Astrocyte (in vitro differentiated cells and primary cell): Measurements from ENCODE around the gene RANGAP1. TPM values are rescaled to one million over a fixed set of nuclear protein-coding genes. Genes with fewer than 3 reads are reported as not detected.

Experiments
- DNase-seq: peaks from one replicate; pipeline ENCODE4 v3.0.0-alpha.2; 2010; ENCODE audit warnings: low read depth
- FAIRE-seq: peaks from 2 replicates; lab custom pipeline; 2011; peaks lifted over from hg19 to GRCh38; lab: Jason Lieb, UNC
- H2AFZ ChIP-seq: 2 replicates; pipeline ENCODE4 v1.6.0; 2012; ENCODE audit warnings: low read depth, low read length, inconsistent platforms
- H3K27ac ChIP-seq: 2 replicates; pipeline ENCODE4 v1.5.1; 2011; ENCODE audit warnings: low read depth, low read length, inconsistent platforms
- H3K27me3 ChIP-seq: 2 replicates; pipeline ENCODE4 v1.6.0; 2011; ENCODE audit warnings: low read length, inconsistent platforms; ENCODE audit not compliant: insufficient read depth
- H3K36me3 ChIP-seq: 2 replicates; pipeline ENCODE4 v1.5.1; 2011; ENCODE audit warnings: low read length, inconsistent platforms; ENCODE audit not compliant: insufficient read depth
- H3K4me1 ChIP-seq: 2 replicates; pipeline ENCODE4 v1.5.1; 2011; ENCODE audit warnings: low read length, inconsistent platforms; ENCODE audit not compliant: insufficient read depth
- H3K4me2 ChIP-seq: 2 replicates; pipeline ENCODE4 v1.6.0; 2012; ENCODE audit warnings: low read length, inconsistent platforms
- H3K4me3 ChIP-seq: 2 replicates; pipeline ENCODE4 v1.5.1; 2011; ENCODE audit warnings: low read depth, mild to moderate bottlenecking, low read length, inconsistent platforms; ENCODE audit not compliant: insufficient read depth
- H3K79me2 ChIP-seq: 2 replicates; pipeline ENCODE4 v1.6.0; 2012; ENCODE audit warnings: mild to moderate bottlenecking, low read length, inconsistent platforms; ENCODE audit not compliant: insufficient read depth
- H3K9ac ChIP-seq: 2 replicates; pipeline ENCODE4 v1.6.0; 2012; ENCODE audit warnings: mild to moderate bottlenecking, low read length, inconsistent platforms
- H3K9me3 ChIP-seq: 2 replicates; pipeline ENCODE4 v1.5.1; 2012; ENCODE audit warnings: low read depth, mild to moderate bottlenecking, low read length, inconsistent platforms; ENCODE audit not compliant: insufficient read depth
- H4K20me1 ChIP-seq: 2 replicates; pipeline ENCODE4 v1.6.0; 2012; ENCODE audit warnings: low read length, inconsistent platforms; ENCODE audit not compliant: insufficient read depth
- H3K27ac Mint-ChIP-seq: one replicate; pipeline ENCODE4 v1.8.0; 2021; ENCODE audit warnings: mild to moderate bottlenecking, mixed read lengths; ENCODE audit not compliant: unreplicated experiment
- H3K27me3 Mint-ChIP-seq: one replicate; pipeline ENCODE4 v1.8.0; 2021; ENCODE audit warnings: low read depth, mixed read lengths; ENCODE audit not compliant: unreplicated experiment
- H3K36me3 Mint-ChIP-seq: one replicate; pipeline ENCODE4 v1.8.0; 2021; ENCODE audit warnings: low read depth, mixed read lengths; ENCODE audit not compliant: unreplicated experiment
- H3K4me1 Mint-ChIP-seq: one replicate; pipeline ENCODE4 v1.8.0; 2021; ENCODE audit warnings: low read depth, mixed read lengths; ENCODE audit not compliant: unreplicated experiment
- H3K4me3 Mint-ChIP-seq: one replicate; pipeline ENCODE4 v1.8.0; 2021; ENCODE audit warnings: mild to moderate bottlenecking, moderate library complexity, mixed read lengths; ENCODE audit not compliant: unreplicated experiment
- H3K9me3 Mint-ChIP-seq: one replicate; pipeline ENCODE4 v1.8.0; 2021; ENCODE audit warnings: mild to moderate bottlenecking, mixed read lengths; ENCODE audit not compliant: unreplicated experiment
- CTCF ChIP-seq: IDR thresholded peaks from 2 replicates; pipeline ENCODE4 v1.5.1; 2011; ENCODE audit warnings: low read depth, mild to moderate bottlenecking, inconsistent platforms, low read length, moderate library complexity; ENCODE audit not compliant: insufficient read depth
- EZH2 ChIP-seq: IDR thresholded peaks from 2 replicates; pipeline ENCODE4 v1.6.1; 2012; ENCODE audit warnings: mild to moderate bottlenecking, low read length, inconsistent platforms; ENCODE audit not compliant: insufficient read depth
- microRNA-seq: library from miRNA; unstranded; fragments of <30 nt; microRNA quantifications from one replicate; pipeline ENCODE4 v1.2.0, GENCODE V29; 2020
- total RNA-seq: library from RNA; stranded (reverse); gene quantifications from 2 replicates; pipeline ENCODE4 v1.2.1, GENCODE V29; 2021

RANGAP1 gene
- total RNA-seq, 1 donor from 2014 or later: 77.8 TPM

DNA sequence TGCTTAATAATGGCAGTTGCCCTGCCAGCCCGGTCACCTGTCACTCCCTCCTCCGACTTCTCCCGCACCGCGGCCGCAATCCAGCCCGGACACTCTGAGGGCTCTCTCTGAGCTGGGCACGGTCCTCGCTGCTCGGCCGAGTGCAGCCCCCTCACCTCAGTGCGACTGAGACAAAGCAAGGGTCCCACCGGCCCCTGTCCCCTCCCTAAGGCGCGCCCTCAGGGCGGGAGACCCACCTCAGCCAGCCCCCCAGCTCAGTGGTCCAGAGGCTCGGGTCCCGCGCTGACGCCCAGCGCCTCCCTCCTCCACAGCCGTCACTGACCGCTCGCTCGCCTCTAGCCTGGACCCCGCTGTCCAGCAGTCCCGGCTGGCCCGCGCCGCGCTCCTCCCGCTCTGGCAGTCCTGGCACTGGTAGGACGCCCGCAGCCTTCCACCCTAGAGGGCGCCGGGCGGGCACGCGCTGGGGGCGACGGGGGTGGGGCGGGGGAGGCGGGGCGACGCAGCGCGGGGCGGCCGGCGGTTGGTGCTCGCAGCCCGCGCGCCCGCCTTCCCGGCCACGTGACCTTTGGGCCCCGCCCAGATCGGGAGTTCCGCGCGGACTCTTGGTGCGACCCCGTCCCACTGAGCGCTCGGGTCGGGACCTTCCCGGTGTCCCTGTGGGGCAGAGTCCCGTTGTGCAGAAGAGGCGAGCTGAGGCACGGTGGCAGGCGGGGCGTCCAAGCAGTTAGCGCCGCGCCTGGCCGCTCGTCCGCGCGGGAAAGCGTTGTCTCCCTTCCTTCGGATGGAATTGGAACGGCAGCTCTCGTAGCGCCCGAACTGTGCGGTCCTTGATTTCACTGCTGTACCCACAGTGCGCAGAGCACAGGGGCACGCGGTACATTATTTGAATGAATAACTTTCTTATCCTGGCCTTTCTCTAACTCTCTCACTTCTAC is 88.7 kb downstream of the RANGAP1 start:
- no peaks in the 10 kb centered on the region for H3K27me3 ChIP-seq
- H3K4me1 ChIP-seq: peaks cover 15% of the 10 kb centered on the region
- no peaks in the 10 kb centered on the region for H3K9me3 ChIP-seq
- no peak for TF ChIP-seq CTCF
- no peak for TF ChIP-seq EZH2
- peak overlapping the region; percentile 87 for H3K4me2 ChIP-seq
- peak overlapping the region; percentile 91 for H3K4me3 Mint-ChIP-seq
- H3K4me1 Mint-ChIP-seq: peaks cover 4% of the 10 kb centered on the region
- H2AFZ ChIP-seq: peak overlapping the region; percentile 98
- peak overlapping the region; percentile 84 for H3K4me3 ChIP-seq
- H3K27ac Mint-ChIP-seq: peak overlapping the region; percentile 41
- no peaks in the 10 kb centered on the region for H3K36me3 ChIP-seq
- no peak overlapping the region for H3K27ac ChIP-seq
- no peaks in the 10 kb centered on the region for H4K20me1 ChIP-seq
- DNase-seq (peak; percentile 18), FAIRE-seq (no peak)
- peak overlapping the region; percentile 62 for H3K9ac ChIP-seq
- H3K79me2 ChIP-seq: no peaks in the 10 kb centered on the region
- H3K27me3 Mint-ChIP-seq: peaks cover 32% of the 10 kb centered on the region
- no peaks in the 10 kb centered on the region for H3K9me3 Mint-ChIP-seq
- no peaks in the 10 kb centered on the region for H3K36me3 Mint-ChIP-seq

Small RNAs within 50 kb of the gene (microRNA-seq; reads per million reads assigned to microRNA genes)
- 3.0 reads per million, percentile 6 among the genes with 10 or more reads in this experiment for gene MIR6889

Other genes with a start within 250 kb of the RANGAP1 start
- gene EP300, start 193.6 kb downstream of the RANGAP1 start, total RNA-seq: 54.4 and 64.7 TPM in 2 replicates
- gene L3MBTL2, start 80.9 kb downstream of the RANGAP1 start, total RNA-seq: 20.0 and 20.6 TPM in 2 replicates
- 0.23 and 0.34 TPM in 2 replicates for gene CHADL, start 45.3 kb downstream of the RANGAP1 start, total RNA-seq
- gene ZC3H7B, start 15.3 kb upstream of the RANGAP1 start, total RNA-seq: 66.6 and 66.7 TPM in 2 replicates
- 5.9 and 6.3 TPM in 2 replicates for gene TEF, start 95.8 kb upstream of the RANGAP1 start, total RNA-seq
- gene TOB2, start 160.6 kb upstream of the RANGAP1 start, total RNA-seq: 48.1 and 54.6 TPM in 2 replicates
- gene PHF5A, start 182.5 kb upstream of the RANGAP1 start, total RNA-seq: 25.3 and 30.9 TPM in 2 replicates
- gene ACO2, start 182.9 kb upstream of the RANGAP1 start, total RNA-seq: 67.2 and 73.7 TPM in 2 replicates